DMS53 treated with DMSO at 0.1 percent for 48 hours (cell line): ENCODE results near the gene PKP1.
A peak's percentile ranks its signal among the peaks of the same experiment; 100 is the strongest.

Experiments used
- DNase-seq: peaks from one replicate; lab custom pipeline; 2025; ENCODE audit not compliant: unreplicated experiment; lab: John Stamatoyannopoulos, UW

PKP1 gene

DNA sequence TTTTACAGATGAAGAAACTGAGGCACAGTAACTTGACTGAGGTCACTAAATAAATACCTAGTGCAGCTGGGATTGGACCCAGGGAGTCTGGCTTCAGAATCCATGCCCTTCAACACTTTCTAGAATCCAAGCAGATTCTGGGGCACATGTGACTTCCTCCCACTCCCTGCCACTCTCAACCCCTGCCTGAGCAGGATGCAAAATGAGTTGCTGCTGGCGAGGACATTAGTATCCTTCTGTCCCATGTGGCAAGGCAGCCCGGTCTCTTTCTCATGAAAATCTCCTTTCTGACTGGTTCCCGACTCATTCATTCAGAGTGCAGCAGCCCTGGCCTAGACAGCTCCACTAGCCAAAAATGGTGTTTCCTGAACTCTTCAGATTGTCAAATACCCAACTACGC lies 65.8 kb downstream of the PKP1 start:
- no peak for DNase-seq

DNA sequence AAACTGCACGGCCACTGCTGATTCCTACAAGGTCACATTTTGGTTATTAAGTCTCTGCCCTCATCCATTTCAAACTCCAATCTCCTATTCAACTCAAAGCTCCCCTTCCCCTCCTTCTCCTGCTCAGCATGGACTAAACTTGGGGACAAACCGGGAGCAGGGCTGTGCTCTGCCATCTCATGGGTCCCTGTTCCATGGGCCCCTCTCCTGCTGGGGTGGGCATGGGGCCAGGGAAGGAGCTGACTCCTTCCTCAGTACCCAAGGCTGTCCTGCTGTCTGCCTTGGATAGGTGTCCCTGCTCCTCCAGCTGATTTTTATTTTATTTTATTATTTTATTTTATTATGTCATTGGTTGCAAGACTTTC lies 67.0 kb downstream of the PKP1 start:
- no peak for DNase-seq

DNA sequence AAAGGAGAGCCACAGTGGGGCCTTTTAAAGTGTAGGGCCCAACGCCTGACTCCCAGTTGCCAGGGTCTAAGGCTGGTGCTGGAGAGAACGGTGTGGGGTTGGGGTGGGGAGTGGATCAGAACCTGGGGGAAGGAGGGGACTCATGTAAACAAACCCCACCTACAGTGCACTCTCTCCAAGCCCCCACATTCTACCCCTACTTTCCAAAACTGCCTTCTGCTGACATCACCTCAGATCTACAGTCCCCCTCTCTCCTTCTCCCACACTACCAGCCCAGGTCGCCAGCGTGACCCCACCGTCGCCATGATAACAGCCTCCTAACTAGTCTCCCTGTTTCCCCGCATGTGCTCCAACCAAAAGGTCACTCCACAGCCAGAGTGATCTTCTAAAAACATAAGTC lies 67.6 kb downstream of the PKP1 start:
- no peak for DNase-seq

DNA sequence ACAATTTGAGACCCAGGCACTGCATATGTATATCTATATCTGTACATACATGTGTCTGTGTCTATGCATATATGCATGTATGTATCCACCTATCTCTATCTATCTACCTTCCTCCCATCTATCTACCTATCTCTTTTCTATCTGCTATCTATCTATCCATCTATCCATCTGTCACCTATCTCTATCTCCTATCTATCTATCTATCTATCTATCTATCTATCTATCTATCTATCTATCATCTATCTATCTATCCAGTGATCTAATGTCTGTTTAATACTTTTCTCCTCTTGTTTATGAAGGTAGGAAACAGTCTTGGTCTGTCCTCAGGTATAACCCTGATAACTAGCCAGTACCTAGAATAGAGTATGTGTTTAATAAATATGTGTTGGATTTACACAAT lies 68.3 kb downstream of the PKP1 start:
- no peak for DNase-seq

DNA sequence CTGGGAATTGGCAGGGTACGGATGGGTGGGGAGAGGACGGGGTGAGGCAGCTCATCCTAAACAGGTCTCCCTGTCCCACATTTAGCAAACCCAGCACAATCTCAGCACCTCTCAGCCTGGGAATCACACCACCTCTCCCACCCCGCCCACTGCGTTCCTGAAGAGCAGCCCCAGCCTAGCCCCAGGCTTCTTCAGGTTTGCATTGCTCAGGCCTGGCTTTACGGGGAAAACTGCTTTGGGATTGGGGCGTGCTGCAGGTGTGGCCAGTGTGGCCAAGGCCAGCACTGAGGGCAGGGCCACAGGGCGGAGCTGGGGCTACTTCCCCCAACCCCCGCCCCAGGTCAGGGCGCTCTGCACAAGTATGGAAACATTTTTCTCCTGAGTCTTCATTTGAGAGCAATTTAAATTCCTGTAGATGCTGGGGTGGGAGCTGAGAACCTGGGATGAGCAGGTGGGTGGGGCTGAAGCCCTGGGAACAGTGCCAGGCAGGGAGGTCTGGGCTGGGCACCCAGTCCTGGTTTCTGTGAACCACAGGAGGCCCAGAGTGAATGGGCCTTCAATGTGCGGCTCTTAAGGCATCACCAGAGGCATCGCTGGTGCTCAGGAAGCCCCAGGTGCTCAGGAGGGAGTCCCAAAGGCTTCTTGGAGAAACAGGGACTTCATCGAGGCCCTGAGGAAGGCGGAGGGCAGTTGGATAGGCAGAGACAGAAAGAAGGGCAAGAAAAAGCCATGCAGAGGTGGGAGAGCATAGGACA lies 70.1 kb downstream of the PKP1 start:
- DNase-seq = no peak

DNA sequence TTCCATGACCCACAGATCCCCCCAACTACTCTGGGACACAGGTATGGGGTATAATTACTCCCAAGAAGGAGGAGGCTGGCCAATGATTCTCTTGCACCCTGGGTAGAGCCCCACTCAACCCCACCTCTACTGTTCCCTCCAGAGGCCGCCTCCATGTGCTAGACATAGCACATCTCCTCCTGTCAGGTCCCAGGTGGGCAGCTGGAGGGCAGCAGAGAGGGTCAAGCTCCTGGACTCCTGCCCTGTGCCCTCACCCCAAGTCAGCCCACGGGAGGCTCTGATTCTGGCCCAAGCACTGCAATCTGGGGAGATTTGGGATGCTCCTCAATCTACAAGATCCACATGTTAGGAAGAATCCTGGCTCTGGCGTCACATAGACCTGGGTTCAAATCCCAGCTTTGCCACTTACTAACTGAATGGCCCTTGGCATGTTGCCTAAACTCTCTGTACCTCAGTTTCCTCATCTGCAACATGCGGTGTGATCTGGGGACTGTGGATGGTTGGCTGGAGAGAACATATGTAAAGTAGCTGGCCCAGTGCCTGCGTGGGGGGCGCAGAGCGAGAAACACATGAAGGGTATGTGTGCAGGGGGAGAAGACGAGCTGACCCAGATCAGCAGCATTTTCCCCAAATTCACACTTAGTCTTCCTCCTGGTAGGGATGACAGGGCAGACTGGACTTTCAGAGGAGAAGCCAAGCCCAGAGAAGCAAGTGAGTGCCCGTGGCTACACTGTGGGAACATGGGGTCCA lies 71.0 kb downstream of the PKP1 start:
- DNase-seq = no peak

DNA sequence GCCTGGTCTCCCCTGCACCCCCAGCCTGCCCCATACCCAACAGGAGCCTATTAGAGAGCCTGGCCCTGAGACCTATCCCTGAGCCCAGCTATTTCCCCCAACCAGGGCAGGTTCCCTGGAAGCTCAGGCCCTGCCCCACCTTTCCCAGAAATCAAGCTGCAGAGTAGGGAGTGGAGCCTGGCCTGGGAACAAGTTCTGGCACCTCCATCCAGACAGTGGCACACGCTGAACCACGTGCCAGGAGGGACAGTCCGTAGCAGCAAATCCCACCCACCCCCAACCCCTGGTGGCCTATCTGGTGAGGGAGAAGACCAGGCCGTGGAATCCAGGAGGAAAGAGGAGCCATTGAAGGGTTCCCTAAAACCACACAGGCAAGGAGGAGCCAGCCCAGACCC lies 71.6 kb downstream of the PKP1 start:
- DNase-seq = no peak

DNA sequence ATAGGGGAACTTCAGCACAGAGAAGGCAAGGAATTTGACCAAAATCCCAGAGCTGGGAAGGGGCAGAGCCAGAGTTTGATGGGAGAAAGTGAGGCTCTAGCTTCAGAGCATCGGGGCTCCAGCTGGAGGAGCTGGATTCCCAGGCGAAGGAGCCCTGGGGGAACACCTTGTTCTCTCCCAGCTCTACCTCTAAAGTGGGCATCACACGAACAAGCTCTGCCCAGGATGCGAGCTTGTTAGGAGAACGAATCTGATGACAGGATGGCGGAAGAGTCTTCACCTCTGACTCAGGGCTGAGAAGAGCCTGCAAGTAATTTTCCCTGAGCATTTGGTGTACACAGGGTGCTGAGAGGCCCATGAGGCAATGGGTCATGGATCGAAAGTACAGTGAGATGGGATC lies 72.2 kb downstream of the PKP1 start:
- no peak for DNase-seq

DNA sequence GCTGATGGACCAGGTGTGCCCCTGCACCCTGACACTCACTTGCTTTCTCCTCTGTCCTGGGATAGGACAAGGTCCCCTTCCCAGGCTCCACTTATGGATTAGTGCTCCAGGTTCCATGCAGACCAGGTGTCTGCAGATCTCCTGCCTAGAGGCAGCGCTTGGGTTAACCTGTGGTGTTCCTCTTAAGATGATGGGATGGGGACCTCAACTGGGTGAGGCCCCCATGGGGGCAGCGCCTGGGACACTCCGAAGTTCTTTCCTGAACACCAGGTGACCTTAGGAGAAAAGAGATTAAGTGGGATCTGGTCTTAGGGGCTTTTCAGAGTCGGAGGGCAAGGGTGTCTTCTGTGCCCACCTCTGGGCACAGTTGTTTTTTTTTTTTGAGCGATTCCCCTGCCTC lies 72.9 kb downstream of the PKP1 start:
- no peak for DNase-seq

DNA sequence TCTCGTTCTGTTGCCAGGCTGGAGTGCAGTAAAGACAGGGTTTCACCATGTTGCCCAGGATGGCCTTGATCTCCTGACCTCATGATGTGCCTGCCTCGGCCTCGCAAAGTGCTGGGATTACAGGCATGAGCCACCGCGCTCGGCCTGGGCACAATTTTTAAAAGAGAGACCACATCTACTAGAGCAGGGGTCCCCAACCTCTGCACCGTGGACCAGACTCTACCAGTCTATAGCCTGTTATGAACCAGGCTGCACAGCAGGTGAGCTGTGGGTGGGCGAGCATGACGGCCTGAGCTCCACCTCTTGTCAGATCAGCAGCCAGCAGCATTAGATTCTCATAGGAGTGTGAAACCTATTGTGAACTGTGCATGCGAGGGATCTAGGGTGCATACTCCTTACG lies 73.4 kb downstream of the PKP1 start:
- no peak for DNase-seq

DNA sequence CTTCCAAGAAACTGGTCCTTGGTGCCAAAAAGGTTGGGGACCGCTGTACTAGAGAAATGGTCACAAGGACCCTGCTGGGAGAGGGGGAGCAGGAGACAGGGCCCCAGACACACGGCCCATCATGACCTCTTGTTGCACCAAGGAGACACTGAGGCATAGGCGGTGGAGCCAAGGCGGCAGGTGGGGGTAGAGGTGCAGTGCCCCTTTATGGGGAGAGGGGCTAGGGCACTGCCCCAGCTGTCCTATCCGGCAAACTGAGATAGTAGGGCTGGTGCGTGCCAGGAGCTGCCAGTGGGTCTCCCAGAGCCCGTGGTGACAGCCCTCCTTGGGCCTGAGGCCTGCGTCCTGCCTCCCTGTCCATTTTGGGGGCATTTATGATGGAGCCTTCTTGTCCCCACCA lies 73.9 kb downstream of the PKP1 start:
- DNase-seq = no peak

DNA sequence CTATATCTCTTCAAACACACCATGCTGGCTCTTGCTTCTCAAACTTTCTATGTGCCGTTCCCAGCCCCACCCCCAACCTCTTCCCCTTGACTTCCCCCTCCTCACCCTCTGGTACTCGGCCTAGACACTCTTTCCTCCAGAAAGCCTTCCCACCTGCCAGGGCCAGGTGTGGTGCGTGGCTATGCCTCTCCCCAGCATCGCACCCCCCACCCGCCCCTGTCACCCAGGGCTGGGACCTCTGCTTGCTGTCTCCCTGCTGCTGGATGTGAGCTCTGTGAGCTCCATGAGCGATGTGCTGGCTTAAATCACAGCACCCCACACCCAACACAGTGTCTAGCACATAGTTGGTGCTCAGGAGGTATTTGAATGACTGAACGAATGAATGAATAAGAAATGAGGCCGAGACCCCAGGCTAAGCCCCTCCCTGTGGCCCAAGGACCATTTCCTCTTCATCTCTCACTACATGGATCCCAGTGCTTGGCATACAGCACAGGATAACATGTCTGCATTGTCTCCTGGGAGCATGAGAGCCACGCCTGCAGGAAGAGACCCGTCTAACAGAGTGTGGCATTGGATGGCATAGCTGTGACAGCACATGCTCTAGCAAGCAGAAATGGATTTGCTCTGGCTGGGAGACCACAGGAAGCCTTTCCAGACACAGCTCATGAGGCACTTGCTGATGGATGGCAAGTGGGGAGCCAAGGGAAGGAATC lies 74.5 kb downstream of the PKP1 start:
- no peak for DNase-seq

DNA sequence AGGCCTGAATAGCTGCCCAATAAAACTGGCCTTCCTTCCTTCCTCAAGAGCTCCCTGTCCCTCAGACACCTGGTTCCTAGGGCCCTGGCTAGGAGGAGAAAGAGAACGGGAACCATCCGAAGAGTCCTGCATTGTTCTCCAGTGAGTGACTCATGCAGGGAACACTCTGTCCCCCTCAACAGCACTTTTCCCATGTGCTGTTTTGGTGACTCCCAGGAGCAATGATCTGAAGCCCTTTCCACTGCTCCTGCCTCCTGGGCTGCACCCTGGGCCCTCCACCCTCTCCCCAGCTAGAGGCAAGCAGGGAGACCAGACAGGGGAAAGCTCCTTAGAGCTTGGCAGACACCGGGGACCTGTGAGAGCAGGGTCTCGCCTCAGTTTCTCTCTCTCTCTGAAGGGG lies 75.3 kb downstream of the PKP1 start:
- DNase-seq = no peak

DNA sequence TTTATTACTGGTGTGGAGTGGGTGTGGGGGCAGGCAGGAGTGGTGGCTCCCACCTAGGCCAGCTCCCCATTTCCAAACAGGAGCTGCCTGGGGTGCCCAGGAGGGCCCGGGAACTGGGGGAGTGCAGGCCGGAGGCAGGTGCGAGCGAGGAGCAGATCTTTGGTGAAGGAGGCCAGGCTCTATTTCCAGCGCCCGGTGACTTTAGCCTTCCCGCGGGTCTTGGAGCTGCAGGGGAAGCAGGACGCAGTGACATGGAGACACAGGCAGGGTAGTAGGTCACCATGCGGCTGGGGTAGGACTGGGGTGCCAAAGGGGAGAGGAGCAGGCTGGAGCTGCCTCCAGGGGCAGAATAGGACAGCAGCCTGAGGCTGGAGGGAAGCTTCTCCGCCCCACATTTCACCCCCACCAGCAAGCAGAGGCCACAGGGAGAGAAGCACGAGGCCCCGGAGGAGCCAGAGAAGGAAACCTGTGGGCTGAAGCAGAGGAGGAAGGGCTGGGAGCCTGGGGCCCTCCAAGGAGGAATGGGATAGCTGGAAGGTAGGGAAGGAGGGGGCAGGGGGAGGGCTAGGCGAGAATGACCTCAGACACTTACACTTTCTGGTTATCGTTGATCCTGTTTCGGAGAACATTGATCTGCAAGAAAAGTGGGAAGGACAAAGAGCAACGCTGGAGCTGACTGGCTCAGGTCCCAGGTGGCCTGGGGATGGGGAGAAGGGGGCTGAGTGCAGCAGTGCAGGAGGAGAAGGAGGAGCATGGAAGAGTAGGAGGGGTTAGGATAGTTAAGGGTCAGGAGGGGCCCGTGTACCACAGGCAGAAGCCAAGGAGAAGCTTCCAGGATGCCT lies 75.9 kb downstream of the PKP1 start:
- DNase-seq = no peak

DNA sequence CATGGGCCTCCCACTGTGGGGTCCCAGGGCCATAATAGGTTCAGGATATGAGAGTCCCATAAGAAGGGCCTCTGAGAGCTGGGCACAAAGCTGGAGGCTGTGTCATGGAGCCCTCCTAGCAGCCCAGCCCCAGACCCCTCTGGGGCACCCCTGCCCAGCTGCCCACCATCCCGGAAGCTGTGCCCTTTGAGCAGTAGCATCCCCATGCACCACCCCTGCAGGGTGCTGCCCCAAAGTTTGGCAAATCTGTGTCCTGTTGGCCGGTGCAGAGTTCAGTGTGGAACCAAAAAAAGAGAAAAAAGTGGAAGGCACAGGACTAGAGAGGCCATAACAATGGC lies 76.5 kb downstream of the PKP1 start:
- DNase-seq = no peak

DNA sequence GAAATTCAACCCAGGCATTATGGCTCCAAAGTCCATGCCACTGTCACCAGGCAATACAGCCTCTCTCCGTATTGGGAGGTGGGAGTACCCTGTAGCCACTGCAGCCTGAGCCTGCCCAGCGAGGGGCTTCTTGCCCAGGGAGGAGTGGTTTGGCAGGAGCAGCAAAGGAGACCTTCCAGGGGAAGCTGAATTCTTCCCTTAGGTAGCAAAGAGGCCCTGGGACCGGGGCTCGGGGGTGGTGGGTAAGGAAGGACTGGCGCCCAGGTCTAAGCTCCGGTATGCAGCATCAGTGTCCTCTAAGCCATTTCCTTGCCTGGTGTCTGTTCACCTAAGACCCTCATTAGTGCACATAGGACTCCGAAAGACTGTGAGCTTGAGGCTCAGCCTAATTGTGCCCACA lies 77.2 kb downstream of the PKP1 start:
- no peak for DNase-seq

DNA sequence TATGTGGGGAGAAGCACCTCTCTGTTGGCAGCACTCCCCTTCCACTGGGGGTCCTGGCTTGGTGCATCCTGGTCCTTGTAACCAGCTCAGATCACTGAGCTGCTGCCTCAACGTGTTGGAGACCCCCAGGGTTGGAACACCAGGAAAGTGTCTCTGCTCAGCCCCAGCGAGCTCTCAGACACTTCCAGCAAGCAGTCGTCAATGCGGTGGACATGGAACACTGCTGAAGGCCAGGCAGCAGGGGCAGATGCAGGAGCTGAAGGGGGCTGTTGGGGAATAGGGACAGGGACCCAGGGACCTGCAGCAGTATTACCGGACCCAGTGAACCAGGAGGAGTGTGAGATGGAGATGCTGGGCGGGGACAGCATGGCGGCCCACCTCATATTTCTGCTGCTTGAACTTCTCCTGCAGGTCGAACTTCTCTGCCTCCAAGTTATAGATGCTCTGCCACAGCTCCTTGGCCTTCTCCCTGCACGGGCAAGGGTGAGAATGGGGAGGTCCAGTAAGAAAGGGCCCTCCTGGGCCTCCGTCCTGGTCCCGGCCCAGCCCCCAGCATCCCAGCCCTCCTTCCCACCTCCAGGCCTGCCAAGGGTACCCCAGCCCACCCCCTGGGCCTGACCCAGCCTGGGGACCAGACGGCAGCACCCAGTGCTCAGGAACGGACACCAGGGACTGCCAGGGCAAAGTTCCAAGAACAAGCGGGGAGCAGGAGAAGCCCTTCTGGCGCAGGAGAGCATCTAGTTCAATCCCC lies 77.8 kb downstream of the PKP1 start:
- no peak for DNase-seq

DNA sequence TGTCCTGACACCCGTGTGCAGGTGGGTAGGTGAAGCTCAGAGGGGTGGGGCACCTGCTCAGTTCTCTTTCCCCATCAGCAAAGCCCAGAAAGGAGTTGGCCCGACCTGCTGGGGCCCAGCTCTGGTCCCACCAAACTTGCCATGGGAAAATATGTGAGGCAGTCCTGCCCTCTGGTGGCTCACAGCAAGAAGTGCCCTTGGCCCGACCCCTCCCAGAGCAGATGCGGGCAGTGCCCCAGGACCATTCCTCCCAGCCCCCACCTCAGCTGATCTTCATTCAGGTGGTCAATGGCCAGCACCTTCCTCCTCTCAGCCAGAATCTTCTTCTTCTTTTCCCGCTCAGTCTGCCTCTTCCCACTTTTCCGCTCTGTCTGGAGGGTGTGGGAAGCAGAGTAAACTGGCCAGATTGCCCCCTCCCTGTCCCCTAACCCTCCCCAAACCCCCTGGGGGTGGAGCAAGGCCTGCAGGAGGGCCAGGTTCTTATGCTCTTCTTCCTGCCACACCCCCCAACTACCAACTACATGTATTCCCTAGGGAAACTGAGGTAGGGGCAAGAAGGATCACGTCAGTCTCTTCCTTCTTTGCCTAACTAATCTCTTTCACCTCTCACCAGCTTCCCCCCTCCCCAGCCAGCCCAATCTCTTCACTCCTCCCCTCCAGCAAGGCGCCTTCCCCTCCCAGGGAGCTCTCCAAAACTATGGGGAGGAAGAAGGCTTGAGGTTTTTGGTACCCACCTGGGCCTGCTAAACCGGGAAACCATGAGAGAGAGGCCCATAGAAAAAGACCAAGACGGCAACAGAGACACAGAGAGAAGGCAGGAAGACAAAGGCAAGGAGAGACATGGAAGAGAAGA lies 78.6 kb downstream of the PKP1 start:
- DNase-seq = peak; percentile 35

DNA sequence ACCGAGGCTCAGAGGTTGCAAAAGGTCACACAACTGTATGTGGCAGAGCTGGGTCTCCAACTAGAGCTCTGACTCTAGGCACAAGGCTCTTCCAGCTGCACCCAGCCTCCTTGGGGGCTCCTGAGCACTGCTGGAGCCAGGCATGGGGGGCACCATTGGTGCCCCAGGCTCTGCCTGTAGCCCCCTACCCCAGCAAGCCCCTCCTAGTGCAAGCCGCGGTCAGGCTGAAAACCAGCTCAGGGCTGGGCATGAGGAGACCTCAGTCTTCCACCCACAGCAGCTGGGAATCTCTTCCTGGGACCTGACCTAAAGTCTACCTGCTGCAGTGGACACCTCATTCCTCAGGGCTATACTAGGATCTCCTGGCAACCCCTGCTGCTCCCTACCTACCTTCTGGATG lies 79.6 kb downstream of the PKP1 start:
- DNase-seq = no peak

DNA sequence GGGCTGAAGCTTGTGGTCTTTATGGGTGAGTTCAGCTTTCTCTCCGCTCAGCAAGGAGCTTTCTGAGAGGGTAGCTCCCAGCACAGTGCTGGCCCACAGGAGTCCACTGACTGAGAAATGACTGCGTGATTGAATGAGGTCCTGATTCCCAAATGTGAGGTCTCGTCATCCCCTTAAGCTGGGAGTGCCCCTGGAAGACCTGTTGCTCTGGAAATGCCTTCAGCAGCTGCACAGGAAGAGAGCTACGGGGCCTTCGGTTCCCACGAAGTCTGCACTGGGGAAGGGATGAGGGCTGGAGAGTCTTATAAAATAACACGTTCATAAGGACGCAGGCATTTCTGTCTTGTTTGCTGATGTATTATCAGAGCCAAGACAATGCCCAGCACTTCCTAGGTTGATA lies 80.2 kb downstream of the PKP1 start:
- DNase-seq = no peak
